ENCODE data around the gene CRY2.
"Not testable (repeated sequence)": the region's sequence is repeated elsewhere in the genome, so short reads cannot be mapped to it uniquely, and the experiment has no call there.

CRY2 gene

DNA sequence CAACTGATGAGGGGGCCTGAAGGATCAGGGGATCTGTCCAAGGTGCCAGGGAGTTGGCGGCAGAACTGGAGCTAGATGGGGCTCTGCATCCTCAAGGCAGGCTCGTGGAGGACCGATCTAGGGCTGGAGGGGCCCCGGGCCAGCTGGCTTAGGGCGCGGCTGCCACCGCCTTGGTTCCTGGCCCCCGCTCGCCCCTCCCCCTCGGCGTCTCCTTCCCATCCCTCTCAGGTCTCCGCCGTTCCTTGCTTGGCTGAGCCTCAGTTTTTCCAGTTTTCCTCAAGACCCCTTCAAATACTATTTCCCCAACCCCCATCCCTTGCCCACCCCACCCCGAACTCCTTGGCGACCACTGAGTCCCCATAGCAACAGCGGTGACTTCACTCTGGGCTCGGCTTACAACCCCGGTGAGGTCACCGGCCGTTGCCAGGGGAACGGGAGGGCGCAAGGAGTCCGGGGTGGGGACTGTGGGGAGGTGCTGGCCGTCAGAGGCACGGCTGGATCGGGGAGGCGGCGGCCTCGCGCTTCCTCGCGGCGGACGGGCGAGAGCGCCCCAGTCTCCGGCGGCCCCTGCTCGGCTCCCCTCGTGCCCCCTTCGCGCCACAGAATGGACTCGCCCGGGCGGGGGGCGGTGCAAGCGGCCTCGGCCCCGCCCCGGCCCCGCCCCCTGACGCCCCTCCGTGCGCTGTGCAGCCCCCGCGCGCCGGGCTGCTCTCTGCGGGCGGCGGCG lies 52.3 kb downstream of the CRY2 start:
- DNase-seq (ENCODE audit: low spot score), result peak; percentile 97

DNA sequence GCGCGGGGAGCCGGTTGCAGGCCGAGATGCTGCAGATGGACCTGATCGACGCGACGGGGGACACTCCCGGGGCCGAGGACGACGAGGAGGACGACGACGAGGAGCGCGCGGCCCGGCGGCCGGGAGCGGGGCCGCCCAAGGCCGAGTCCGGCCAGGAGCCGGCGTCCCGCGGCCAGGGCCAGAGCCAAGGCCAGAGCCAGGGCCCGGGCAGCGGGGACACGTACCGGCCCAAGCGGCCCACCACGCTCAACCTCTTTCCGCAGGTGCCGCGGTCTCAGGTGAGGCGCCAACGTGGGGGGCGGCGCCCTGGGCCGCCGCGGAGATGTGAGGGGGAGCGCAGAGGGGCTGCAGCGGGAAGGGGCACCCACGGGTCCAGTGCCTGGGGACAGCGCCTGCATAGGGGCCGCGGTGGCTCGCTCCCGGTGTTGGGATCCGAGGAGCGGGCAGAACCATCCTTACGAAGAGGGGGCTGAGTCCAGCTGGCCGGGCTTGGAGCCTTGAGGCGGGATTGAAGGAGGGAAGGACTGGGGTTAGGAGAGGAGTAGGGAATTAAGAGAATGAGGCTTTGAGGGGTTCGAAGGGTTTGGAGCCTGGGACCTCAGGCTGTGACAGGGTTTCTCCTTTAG lies 53.0 kb downstream of the CRY2 start:
- not testable (repeated sequence) for DNase-seq (ENCODE audit: low spot score)

- no peak for DNase-seq (ENCODE audit: low spot score)
Observed at GRCh38 chr11:45900916-45901617, 53.8 kb downstream of the CRY2 start.

- no peak for DNase-seq (ENCODE audit: low spot score)
Observed at GRCh38 chr11:45901626-45902025, 54.4 kb downstream of the CRY2 start.

DNA sequence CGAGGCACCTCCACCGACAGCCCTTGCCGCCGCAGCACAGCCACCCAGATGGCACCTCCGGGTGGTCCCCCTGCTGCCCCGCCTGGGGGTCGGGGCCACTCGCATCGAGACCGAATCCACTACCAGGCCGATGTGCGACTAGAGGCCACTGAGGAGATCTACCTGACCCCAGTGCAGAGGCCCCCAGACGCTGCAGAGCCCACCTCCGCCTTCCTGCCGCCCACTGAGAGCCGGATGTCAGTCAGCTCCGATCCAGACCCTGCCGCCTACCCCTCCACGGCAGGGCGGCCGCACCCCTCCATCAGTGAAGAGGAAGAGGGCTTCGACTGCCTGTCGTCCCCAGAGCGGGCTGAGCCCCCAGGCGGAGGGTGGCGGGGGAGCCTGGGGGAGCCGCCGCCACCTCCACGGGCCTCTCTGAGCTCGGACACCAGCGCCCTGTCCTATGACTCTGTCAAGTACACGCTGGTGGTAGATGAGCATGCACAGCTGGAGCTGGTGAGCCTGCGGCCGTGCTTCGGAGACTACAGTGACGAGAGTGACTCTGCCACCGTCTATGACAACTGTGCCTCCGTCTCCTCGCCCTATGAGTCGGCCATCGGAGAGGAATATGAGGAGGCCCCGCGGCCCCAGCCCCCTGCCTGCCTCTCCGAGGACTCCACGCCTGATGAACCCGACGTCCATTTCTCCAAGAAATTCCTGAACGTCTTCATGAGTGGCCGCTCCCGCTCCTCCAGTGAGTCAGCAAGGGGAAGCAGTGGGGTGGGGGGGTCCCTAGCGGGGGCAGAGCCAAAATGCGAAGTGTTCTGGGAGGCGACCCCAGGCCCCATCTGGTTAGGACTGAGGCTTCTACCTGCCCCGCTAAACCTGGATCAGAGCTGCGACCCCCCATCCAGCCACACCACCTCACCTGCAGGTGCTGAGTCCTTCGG lies 55.4 kb downstream of the CRY2 start:
- no peak for DNase-seq (ENCODE audit: low spot score)

DNA sequence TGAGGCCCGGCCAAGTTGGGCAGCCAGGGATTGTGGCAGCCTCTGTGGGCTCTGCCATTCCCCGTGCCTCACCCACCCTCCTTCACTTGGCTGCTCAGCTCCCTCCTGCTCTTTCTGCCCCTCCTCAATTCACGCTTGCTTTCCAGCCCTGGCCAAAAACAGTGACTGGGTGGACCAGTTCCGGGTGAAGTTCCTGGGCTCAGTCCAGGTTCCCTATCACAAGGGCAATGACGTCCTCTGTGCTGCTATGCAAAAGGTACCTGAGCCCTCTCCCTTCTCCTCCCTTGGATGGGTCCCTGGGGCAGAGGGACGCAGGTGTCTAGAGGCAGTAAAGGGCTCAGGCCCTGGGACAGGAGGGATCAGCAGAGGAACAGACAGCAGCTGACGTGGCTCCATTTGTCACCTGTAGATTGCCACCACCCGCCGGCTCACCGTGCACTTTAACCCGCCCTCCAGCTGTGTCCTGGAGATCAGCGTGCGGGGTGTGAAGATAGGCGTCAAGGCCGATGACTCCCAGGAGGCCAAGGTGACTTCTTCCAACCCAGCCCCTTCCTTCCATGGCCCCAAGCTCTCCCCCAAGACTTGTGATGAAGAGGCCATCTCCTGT lies 57.1 kb downstream of the CRY2 start:
- DNase-seq (ENCODE audit: low spot score), result no peak

DNA sequence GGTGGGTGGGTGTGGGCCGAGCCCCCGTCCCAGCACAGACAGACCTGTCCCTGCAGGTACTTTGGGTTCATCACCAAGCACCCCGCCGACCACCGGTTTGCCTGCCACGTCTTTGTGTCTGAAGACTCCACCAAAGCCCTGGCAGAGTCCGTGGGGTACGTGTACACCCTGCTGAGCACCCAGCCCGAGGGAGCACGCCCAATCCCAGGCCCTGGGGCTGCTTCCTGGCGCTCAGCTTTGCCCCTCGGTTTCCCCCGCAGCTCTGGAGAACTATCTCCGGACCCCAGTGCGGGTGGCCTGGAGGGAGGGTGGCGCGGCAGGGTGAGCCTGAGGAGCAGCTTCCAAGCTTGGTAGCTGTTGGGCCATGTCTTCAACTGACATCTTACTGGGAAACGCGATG lies 57.8 kb downstream of the CRY2 start:
- DNase-seq (ENCODE audit: low spot score), result no peak

DNA sequence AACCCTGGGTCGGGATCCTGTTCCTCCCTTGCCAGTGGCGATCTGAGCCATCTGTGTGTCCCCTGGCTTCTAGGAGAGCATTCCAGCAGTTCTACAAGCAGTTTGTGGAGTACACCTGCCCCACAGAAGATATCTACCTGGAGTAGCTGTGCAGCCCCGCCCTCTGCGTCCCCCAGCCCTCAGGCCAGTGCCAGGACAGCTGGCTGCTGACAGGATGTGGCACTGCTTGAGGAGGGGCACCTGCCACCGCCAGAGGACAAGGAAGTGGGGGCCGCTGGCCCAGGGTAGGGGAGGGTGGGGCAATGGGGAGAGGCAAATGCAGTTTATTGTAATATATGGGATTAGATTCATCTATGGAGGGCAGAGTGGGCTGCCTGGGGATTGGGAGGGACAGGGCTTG lies 58.3 kb downstream of the CRY2 start:
- not testable (repeated sequence) for DNase-seq (ENCODE audit: low spot score)

DNA sequence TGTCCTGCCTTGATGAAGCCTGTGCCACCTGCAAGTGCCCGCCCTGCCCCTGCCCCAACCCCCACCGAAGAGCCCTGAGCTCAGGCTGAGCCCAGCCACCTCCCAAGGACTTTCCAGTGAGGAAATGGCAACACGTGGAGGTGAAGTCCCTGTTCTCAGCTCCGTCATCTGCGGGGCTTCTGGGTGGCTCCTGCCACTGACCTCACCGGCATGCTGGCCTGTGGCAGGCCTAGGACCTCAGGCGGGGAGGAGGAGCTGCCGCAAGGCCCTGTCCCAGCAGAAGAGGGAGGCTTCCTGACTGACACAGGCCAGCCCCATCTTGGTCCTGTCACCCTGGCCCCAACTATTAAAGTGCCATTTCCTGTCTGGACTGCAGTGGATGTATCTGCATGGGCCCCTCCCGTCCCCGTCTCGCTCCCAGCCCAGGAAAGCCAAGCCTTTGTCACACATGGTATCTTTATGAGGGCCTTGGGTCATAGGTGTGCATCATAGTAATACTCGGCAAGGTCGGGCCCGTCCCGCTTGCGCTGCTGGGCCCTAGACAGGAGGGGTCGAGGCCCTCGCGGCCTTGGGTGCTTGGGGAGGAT lies 58.9 kb downstream of the CRY2 start:
- no peak for DNase-seq (ENCODE audit: low spot score)

DNA sequence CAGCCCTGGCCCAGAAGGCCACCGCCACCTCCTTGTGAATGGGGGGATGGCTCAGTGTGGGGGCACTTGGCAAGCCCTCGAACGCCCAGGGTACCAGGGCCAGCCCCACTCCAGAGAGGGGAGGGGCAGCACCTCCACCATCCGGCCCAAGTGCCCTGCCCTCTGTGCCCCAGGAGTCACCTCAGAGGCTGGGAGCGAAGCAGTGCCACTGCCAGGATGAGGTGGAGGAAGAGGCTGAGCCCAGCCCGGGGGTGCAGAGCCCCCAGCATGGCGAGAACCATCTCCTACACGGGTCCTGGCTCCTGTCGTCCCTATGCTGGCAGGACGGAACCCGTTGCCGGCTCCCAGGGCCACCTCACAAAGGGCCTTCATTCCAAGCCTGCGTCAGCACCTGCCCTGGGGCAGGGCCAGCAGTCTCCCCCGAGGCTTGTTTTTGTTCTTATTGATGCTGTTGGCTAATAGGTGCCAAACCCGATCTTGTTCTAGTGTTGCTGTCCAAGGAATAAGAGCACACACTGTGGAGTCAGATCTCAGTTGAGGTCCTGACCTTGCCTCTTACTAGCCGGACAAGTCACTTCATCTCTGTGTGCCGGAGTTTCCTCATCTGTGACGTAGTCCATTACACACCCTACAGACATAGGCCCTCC lies 59.8 kb downstream of the CRY2 start, which contains the start of gene FREY1:
Gene FREY1, minus strand, starts transcription at position 307 of the 647 bp plus-strand sequence. Its CDS starts 26 bp downstream, at position 281.
- no peak for DNase-seq (ENCODE audit: low spot score)

GRCh38 chr11:45907911-45908370 lies 60.7 kb downstream of the CRY2 start:
- no peak for DNase-seq (ENCODE audit: low spot score)

GRCh38 chr11:45909594-45910475 lies 62.6 kb downstream of the CRY2 start:
- no peak for DNase-seq (ENCODE audit: low spot score)

DNA sequence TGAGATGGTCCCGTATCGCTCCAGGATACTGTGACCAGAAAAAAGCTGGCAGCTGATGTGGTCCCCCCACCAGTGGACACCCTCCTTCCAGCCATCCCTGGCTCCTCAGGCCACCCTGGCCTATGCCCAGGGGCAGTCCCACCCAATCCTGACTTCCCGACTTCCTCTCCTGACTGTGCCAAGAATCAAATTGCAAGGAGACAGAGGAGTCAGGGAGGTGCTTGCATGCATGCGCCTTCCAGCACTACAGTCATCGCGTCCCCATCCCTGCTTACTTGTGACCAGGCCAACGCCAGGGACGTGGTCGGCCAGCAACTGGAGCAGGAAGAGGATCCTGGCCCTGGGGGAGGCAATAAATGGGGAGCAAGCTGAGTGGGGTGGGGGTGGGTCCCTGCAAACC lies 63.3 kb downstream of the CRY2 start:
- no peak for DNase-seq (ENCODE audit: low spot score)

GRCh38 chr11:45913514-45913913 lies 66.2 kb downstream of the CRY2 start:
- no peak for DNase-seq (ENCODE audit: low spot score)

DNA sequence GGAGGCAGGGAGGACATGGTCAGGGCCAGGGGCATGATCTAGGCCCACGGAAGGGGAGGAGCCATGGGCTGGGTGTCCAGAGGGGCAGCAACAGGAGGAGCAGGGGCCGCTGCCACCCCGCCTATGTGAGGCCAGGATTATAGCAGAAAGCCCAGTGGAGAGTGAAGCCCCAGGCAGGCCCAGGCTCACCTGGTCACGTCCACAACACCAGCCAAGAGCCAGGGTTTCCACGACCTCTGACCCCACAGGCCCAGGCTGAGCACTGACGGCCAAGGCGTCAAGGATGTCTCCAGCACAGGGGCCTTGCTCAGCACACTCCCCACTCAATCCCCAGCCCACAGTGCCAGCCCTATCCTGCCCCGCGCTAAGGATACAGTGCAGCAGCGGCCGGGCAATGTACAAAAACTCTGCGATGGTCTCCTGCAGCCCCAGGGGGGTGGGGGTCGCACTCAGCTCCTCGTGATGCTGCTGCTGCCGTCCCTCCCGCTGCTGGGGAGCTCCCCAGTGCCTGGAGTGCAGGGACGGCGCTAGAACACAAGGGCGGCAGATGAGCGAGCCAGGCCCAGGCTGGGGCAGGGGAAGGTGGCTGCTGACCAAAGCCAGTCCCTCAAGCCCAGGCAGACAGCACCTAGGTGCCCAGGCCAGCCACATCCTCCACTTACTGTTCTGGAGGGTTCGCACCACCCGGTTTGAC lies 66.8 kb downstream of the CRY2 start:
- DNase-seq (ENCODE audit: low spot score), result no peak

- no peak for DNase-seq (ENCODE audit: low spot score)
Observed at GRCh38 chr11:45915446-45915845, 68.2 kb downstream of the CRY2 start.

DNA sequence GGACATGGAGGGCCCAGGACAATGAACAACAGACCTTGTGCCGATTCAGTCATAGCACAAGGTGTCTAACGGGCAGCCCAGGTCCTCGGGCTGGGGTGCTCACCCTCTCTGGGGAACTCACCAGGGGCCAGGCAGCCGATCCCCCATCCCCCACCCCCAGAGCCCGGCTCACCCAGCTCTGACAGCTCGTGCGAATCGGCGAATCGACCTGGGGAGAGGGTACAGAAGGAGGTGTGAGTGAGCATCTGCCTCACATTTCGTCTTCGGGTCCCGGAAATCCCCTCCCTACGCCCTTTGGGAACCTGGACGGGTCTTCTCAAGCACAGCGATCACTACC lies 70.0 kb downstream of the CRY2 start:
- no peak for DNase-seq (ENCODE audit: low spot score)

- peak; percentile 99 for DNase-seq (ENCODE audit: low spot score)
Observed at GRCh38 chr11:45917623-45918330, 70.5 kb downstream of the CRY2 start, which contains the start of gene PEX16. Gene PEX16, minus strand, starts transcription at chr11:45917877. Its CDS starts 66 bp downstream, at chr11:45917811.

Measured in HuH-7 (cell line).